SK-N-SH treated with all-trans-retinoic acid at 6 μM for 48 hours (cell line): ENCODE measurements around the gene ZC2HC1B.

Experiments used
- ATAC-seq: fragments of 200-7000 bp; cut with Tn5 transposase; 3 replicates; pipeline ENCODE4 v1.9.1; 2020; ENCODE audit warnings: mild to moderate bottlenecking, moderate library complexity
- ARNTL ChIP-seq: fragments of 450-650 bp; formaldehyde crosslinking; IDR thresholded peaks from 2 replicates; pipeline ENCODE4 v1.5.0; 2020; ENCODE audit warnings: low read depth, mild to moderate bottlenecking, moderate library complexity, borderline replicate concordance
- CREB5 ChIP-seq: fragments of 250-450 bp; sonication (Bioruptor Pico); IDR thresholded peaks from 2 replicates; pipeline ENCODE4 v1.5.1; 2020; ENCODE audit warnings: low read depth, mild to moderate bottlenecking, moderate library complexity
- CSDC2 ChIP-seq: fragments of 250-450 bp; sonication (Bioruptor Pico); IDR thresholded peaks from 2 replicates; pipeline ENCODE4 v1.5.0; 2020; ENCODE audit warnings: mild to moderate bottlenecking, moderate library complexity
- CSRNP3 ChIP-seq: fragments of 250-450 bp; sonication (Bioruptor Pico); IDR thresholded peaks from 2 replicates; pipeline ENCODE4 v1.5.1; 2021; ENCODE audit warnings: mild to moderate bottlenecking, moderate library complexity
- ESRRG ChIP-seq: fragments of 250-450 bp; sonication (Bioruptor Pico); IDR thresholded peaks from 2 replicates; pipeline ENCODE4 v1.6.1; 2021; ENCODE audit warnings: mild to moderate bottlenecking
- GLIS3 ChIP-seq: fragments of 250-450 bp; sonication (Bioruptor Pico); IDR thresholded peaks from 2 replicates; pipeline ENCODE4 v1.5.0; 2020; ENCODE audit warnings: mild to moderate bottlenecking, moderate library complexity
- ISL1 ChIP-seq: fragments of 250-450 bp; sonication (Bioruptor Pico); IDR thresholded peaks from 2 replicates; pipeline ENCODE4 v2.1.2; 2022; ENCODE audit warnings: mild to moderate bottlenecking, moderate library complexity
- OSR1 ChIP-seq: fragments of 250-450 bp; sonication (Bioruptor Pico); IDR thresholded peaks from 2 replicates; pipeline ENCODE4 v1.8.0; 2022; ENCODE audit warnings: moderate library complexity, mild to moderate bottlenecking, inconsistent platforms
- PATZ1 ChIP-seq: fragments of 250-450 bp; sonication (Bioruptor Pico); IDR thresholded peaks from 2 replicates; pipeline ENCODE4 v1.8.0; 2020; ENCODE audit warnings: mild to moderate bottlenecking, moderate library complexity, borderline replicate concordance
- POU6F1 ChIP-seq: fragments of 250-450 bp; sonication (Bioruptor Pico); IDR thresholded peaks from 2 replicates; pipeline ENCODE4 v1.8.0; 2021; ENCODE audit warnings: low read depth, mild to moderate bottlenecking, moderate library complexity, borderline replicate concordance
- PPARA ChIP-seq: fragments of 250-450 bp; sonication (Bioruptor Pico); IDR thresholded peaks from 2 replicates; pipeline ENCODE4 v1.5.0; 2020; ENCODE audit warnings: mild to moderate bottlenecking, borderline replicate concordance
- RARB ChIP-seq: fragments of 250-450 bp; sonication (Bioruptor Pico); IDR thresholded peaks from 2 replicates; pipeline ENCODE4 v1.8.0; 2021; ENCODE audit warnings: mild to moderate bottlenecking, moderate library complexity
- SNAI2 ChIP-seq: fragments of 250-450 bp; sonication (Bioruptor Pico); IDR thresholded peaks from 2 replicates; pipeline ENCODE4 v1.5.0; 2020; ENCODE audit warnings: mild to moderate bottlenecking, moderate library complexity
- TCF4 ChIP-seq: fragments of 250-450 bp; sonication (Bioruptor Pico); IDR thresholded peaks from 2 replicates; pipeline ENCODE4 v1.8.0; 2021; ENCODE audit warnings: mild to moderate bottlenecking, moderate library complexity, borderline replicate concordance
- TOX ChIP-seq: fragments of 250-450 bp; sonication (Bioruptor Pico); IDR thresholded peaks from 2 replicates; pipeline ENCODE4 v1.8.0; 2021; ENCODE audit warnings: mild to moderate bottlenecking, moderate library complexity, borderline replicate concordance
- TSHZ2 ChIP-seq: fragments of 250-450 bp; sonication (Bioruptor Pico); IDR thresholded peaks from 2 replicates; pipeline ENCODE4 v1.5.0; 2020; ENCODE audit warnings: mild to moderate bottlenecking, moderate library complexity
- ZC3H10 ChIP-seq: fragments of 250-450 bp; sonication (Bioruptor Pico); IDR thresholded peaks from 2 replicates; pipeline ENCODE4 v1.5.1; 2021; ENCODE audit warnings: mild to moderate bottlenecking, moderate library complexity
- ZFP3 ChIP-seq: fragments of 250-450 bp; sonication (Bioruptor Pico); IDR thresholded peaks from 2 replicates; pipeline ENCODE4 v1.5.0; 2020; ENCODE audit warnings: mild to moderate bottlenecking, moderate library complexity
- ZFP30 ChIP-seq: fragments of 450-650 bp; formaldehyde crosslinking; IDR thresholded peaks from 2 replicates; pipeline ENCODE4 v1.5.0; 2022; ENCODE audit warnings: mild to moderate bottlenecking, moderate library complexity
- ZNF565 ChIP-seq: fragments of 450-650 bp; formaldehyde crosslinking; conservative IDR thresholded peaks from 2 replicates; pipeline ENCODE4 v1.5.0; 2020; ENCODE audit warnings: low read depth, mild to moderate bottlenecking, moderate library complexity
- ZNF70 ChIP-seq: fragments of 450-650 bp; formaldehyde crosslinking; IDR thresholded peaks from 2 replicates; pipeline ENCODE4 v1.5.0; 2020; ENCODE audit warnings: mild to moderate bottlenecking, moderate library complexity
- ZNF8 ChIP-seq: fragments of 450-650 bp; formaldehyde crosslinking; IDR thresholded peaks from 2 replicates; pipeline ENCODE4 v1.5.0; 2020; ENCODE audit warnings: mild to moderate bottlenecking, moderate library complexity

Gene ZC2HC1B

GRCh38 chr6:143936347-143936746, 72.1 kb downstream of the ZC2HC1B start:
- no peak for TF ChIP-seq ZNF70
- no peak for TF ChIP-seq GLIS3 (CRISPR knock-in tag)
- TF ChIP-seq ARNTL (CRISPR knock-in tag) = no peak
- TF ChIP-seq TCF4 = no peak
- no peak for TF ChIP-seq CREB5 (CRISPR knock-in tag)
- no peak for TF ChIP-seq ZNF565
- TF ChIP-seq ZFP3 (CRISPR knock-in tag) = no peak
- TF ChIP-seq ZNF8 (CRISPR knock-in tag) = no peak
- TF ChIP-seq PATZ1 = no peak
- TF ChIP-seq, all 23 proteins: peak for 0
- no peak for ATAC-seq

- ATAC-seq = no peak
These were observed 72.7 kb downstream of the ZC2HC1B start for GRCh38 chr6:143936778-143937667.

More at GRCh38 chr6:143936778-143937667, 72.7 kb downstream of the ZC2HC1B start:
- TF ChIP-seq ZC3H10 (no peak), POU6F1 (CRISPR knock-in tag) (no peak), CREB5 (CRISPR knock-in tag) (no peak), GLIS3 (CRISPR knock-in tag) (no peak), TSHZ2 (CRISPR knock-in tag) (no peak), OSR1 (CRISPR knock-in tag) (no peak), ISL1 (CRISPR knock-in tag) (no peak), ZNF70 (no peak), ESRRG (no peak), SNAI2 (CRISPR knock-in tag) (no peak), ZFP30 (CRISPR knock-in tag) (no peak), RARB (CRISPR knock-in tag) (no peak), CSRNP3 (CRISPR knock-in tag) (no peak), CSDC2 (no peak), PATZ1 (no peak), PPARA (CRISPR knock-in tag) (no peak), ZNF8 (CRISPR knock-in tag) (no peak), ZFP3 (CRISPR knock-in tag) (no peak), TOX (no peak), ARNTL (CRISPR knock-in tag) (no peak)
